Right atrium auricular region (tissue), 2 donors: Measurements from ENCODE around the gene SIX5. TPM values are rescaled to one million over a fixed set of nuclear protein-coding genes. Genes with fewer than 3 reads are reported as not detected.
"Not testable (repeated sequence)": the region's sequence is repeated elsewhere in the genome, so short reads cannot be mapped to it uniquely, and the experiment has no call there.

Source experiments
- DNase-seq: peaks from one replicate; pipeline ENCODE4 v3.0.0-alpha.2; 2019; ENCODE audit warnings: low spot score
- H3K27ac ChIP-seq, 2 donors: fragments of 200-600 bp; sonication (generic); 1 replicate in 1 of 2; 2 replicates in 1 of 2; pipeline ENCODE4 v1.5.1; 2016 to 2019
- H3K27me3 ChIP-seq, 2 donors: fragments of 200-600 bp; sonication (generic); one replicate each; pipeline versions ENCODE4 v1.5.1 to v1.6.0; 2017 to 2019
- H3K36me3 ChIP-seq: fragments of 200-600 bp; sonication (generic); one replicate; pipeline ENCODE4 v1.5.1; 2016
- H3K4me1 ChIP-seq, 2 donors: fragments of 200-600 bp; sonication (generic); one replicate each; pipeline versions ENCODE4 v1.5.1 to v1.6.0; 2017 to 2019
- H3K4me3 ChIP-seq, 2 donors: fragments of 200-600 bp; sonication (generic); 1 replicate in 1 of 2; 2 replicates in 1 of 2; pipeline ENCODE4 v1.5.1; 2017 to 2019; ENCODE audit warnings: mild to moderate bottlenecking in 1 of 2, moderate library complexity in 1 of 2
- H3K9me3 ChIP-seq, 2 donors: fragments of 200-600 bp; sonication (generic); one replicate each; pipeline ENCODE4 v1.5.1; 2019
- CTCF ChIP-seq, 2 donors: fragments of 200-600 bp; sonication (generic); IDR thresholded peaks; one replicate each; pipeline ENCODE4 v1.5.1; 2019; ENCODE audit warnings: antibody characterized with exemption in 2 of 2
- total RNA-seq, 2 donors: library from RNA; depleted of rRNA; stranded (reverse); fragments of >200 nt; gene quantifications; one replicate each; pipeline ENCODE4 v1.1.0, GENCODE V29; 2016

SIX5 gene
- total RNA-seq, 2 donors from 2014 or later, result 9.3 to 18.6 TPM

- Histone ChIP-seq H3K4me1 (no peaks in the 10 kb centered on the region), H3K36me3 (no peaks in the 10 kb centered on the region), H3K4me3 (no peak overlapping the region), H3K9me3 (no peaks in the 10 kb centered on the region), H3K27me3 (no peaks in the 10 kb centered on the region), H3K27ac (no peak overlapping the region)
- TF ChIP-seq CTCF (IDR thresholded peaks at IDR 0.05), result no peak
- no peak for DNase-seq
Observed at GRCh38 chr19:45754323-45754722, 14.7 kb downstream of the SIX5 start.

- TF ChIP-seq CTCF (IDR thresholded peaks at IDR 0.05), result no peak
- Histone ChIP-seq H3K27me3 (no peaks in the 10 kb centered on the region), H3K9me3 (no peaks in the 10 kb centered on the region), H3K27ac (no peak overlapping the region), H3K4me3 (no peak overlapping the region), H3K36me3 (no peaks in the 10 kb centered on the region), H3K4me1 (no peaks in the 10 kb centered on the region)
- no peak for DNase-seq
Observed at GRCh38 chr19:45753548-45753947, 15.5 kb downstream of the SIX5 start.

GRCh38 chr19:45752639-45753038 is 16.4 kb downstream of the SIX5 start:
- H3K4me3 ChIP-seq, result no peak overlapping the region
- no peaks in the 10 kb centered on the region for H3K27me3 ChIP-seq
- TF ChIP-seq CTCF (IDR thresholded peaks at IDR 0.05), result no peak
- H3K4me1 ChIP-seq, result no peaks in the 10 kb centered on the region
- H3K36me3 ChIP-seq, result no peaks in the 10 kb centered on the region
- DNase-seq, result no peak
- H3K9me3 ChIP-seq, result no peaks in the 10 kb centered on the region
- H3K27ac ChIP-seq, result no peak overlapping the region

GRCh38 chr19:45751483-45751882 is 17.6 kb downstream of the SIX5 start:
- H3K36me3 ChIP-seq, H3K4me3 ChIP-seq, H3K4me1 ChIP-seq, H3K27me3 ChIP-seq, DNase-seq, H3K9me3 ChIP-seq, H3K27ac ChIP-seq: not testable (repeated sequence)

- Histone ChIP-seq H3K4me1 (no peaks in the 10 kb centered on the region), H3K9me3 (no peaks in the 10 kb centered on the region), H3K27ac (no peak overlapping the region), H3K4me3 (no peak overlapping the region), H3K36me3 (no peaks in the 10 kb centered on the region), H3K27me3 (no peaks in the 10 kb centered on the region)
- no peak for TF ChIP-seq CTCF (IDR thresholded peaks at IDR 0.05)
- DNase-seq, result no peak
Observed at GRCh38 chr19:45747513-45747912, 21.5 kb downstream of the SIX5 start.

GRCh38 chr19:45746866-45747265 is 22.2 kb downstream of the SIX5 start:
- TF ChIP-seq CTCF (IDR thresholded peaks at IDR 0.05), result no peak
- Histone ChIP-seq H3K27ac (no peak overlapping the region), H3K4me3 (no peak overlapping the region), H3K9me3 (no peaks in the 10 kb centered on the region), H3K27me3 (no peaks in the 10 kb centered on the region), H3K4me1 (no peaks in the 10 kb centered on the region), H3K36me3 (no peaks in the 10 kb centered on the region)
- no peak for DNase-seq
